Psoas muscle (tissue), 8 donors: Measurements from ENCODE around the gene DNMBP. TPM values are rescaled to one million over a fixed set of nuclear protein-coding genes. Genes with fewer than 3 reads are reported as not detected.
"Not testable (repeated sequence)": the region's sequence is repeated elsewhere in the genome, so short reads cannot be mapped to it uniquely, and the experiment has no call there.

Experiments used
- ATAC-seq, 4 donors: fragments of 200-7000 bp; cut with Tn5 transposase; one replicate each; pipeline ENCODE4 v1.9.1; 2020; ENCODE audit warnings: moderate library complexity in 3 of 4, mild to moderate bottlenecking in 2 of 4
- DNase-seq, 2 donors: peaks; one replicate each; pipeline ENCODE4 v3.0.0-alpha.2; 2020
- H3K27ac ChIP-seq: fragments of 200-600 bp; one replicate; pipeline ENCODE4 v1.8.0; 2022
- H3K27me3 ChIP-seq, 3 donors: fragments of 200-600 bp in 1 of 3; one replicate each; pipeline versions ENCODE4 v1.6.1 to v1.8.0; 2013 to 2022; ENCODE audit warnings: low read length in 2 of 3, mild to moderate bottlenecking in 2 of 3, moderate library complexity in 1 of 3; ENCODE audit not compliant: insufficient read depth in 3 of 3
- H3K36me3 ChIP-seq, 2 donors: fragments of 200-600 bp in 1 of 2; one replicate each; pipeline versions ENCODE4 v1.6.1 to v1.8.0; 2013 to 2022; ENCODE audit warnings: low read depth in 1 of 2, mild to moderate bottlenecking in 1 of 2, moderate library complexity in 1 of 2; ENCODE audit not compliant: insufficient read depth in 1 of 2
- H3K4me1 ChIP-seq: fragments of 200-600 bp; one replicate; pipeline ENCODE4 v1.8.0; 2022
- H3K4me3 ChIP-seq: fragments of 200-600 bp; one replicate; pipeline ENCODE4 v1.8.0; 2022; ENCODE audit warnings: mild to moderate bottlenecking
- H3K9me3 ChIP-seq: fragments of 200-600 bp; one replicate; pipeline ENCODE4 v1.8.0; 2022
- CTCF ChIP-seq: fragments of 200-600 bp; IDR thresholded peaks from one replicate; pipeline ENCODE4 v1.8.0; 2022; ENCODE audit warnings: antibody characterized with exemption
- WGBS, 3 donors: extraction: QIAGEN DNeasy Blood & Tissue Kit; methylation state at CpG; one replicate each; pipeline versions ENCODE4 v1.1.6 to v1.1.7; 2013; 5-methylcytosine and 5-hydroxymethylcytosine counted together
- intact Hi-C, 2 donors: fragments of 100-400 bp; cut with DNase I; formaldehyde crosslinking; loops; one replicate each; pipeline versions ENCODE4 v1.11.0 to v1.14.2; 2022
- polyA plus RNA-seq, 3 donors: library from polyadenylated mRNA; stranded (reverse); fragments of 200-250 nt; gene quantifications; one replicate each; pipeline ENCODE4 v1.2.3, GENCODE V29; 2013
- total RNA-seq, 4 donors: library from RNA; stranded (reverse); fragmentation: NEBNext Ultra II Directional in 2 of 4; extraction: Animal tissue kit (Norgen Biotek cat#: 25700) in 2 of 4; gene quantifications; one replicate each; pipeline versions ENCODE4 v1.2.1 to v1.2.4, GENCODE V29; 2021 to 2023
- donor health status: healthy with polysubstance abuse.
- donor health status: DM: no; HTN: no; CAD: no; lungs with moderate emphysema.
- donor health status: Bipolar disorder and iron deficiency.
- donor health status: healthy.
- donor health status: DM: yes; HTN: yes; CAD: no.
- donor health status: DM: no; HTN: no; CAD: no.
- donor health status: DM: no; HTN: no; CAD: no.
- donor health status: DM: yes; HTN: yes; CAD: no.

Gene DNMBP
- total and polyA plus RNA-seq, 7 donors = 6.2 to 16.9 (median 11.0) TPM

DNA sequence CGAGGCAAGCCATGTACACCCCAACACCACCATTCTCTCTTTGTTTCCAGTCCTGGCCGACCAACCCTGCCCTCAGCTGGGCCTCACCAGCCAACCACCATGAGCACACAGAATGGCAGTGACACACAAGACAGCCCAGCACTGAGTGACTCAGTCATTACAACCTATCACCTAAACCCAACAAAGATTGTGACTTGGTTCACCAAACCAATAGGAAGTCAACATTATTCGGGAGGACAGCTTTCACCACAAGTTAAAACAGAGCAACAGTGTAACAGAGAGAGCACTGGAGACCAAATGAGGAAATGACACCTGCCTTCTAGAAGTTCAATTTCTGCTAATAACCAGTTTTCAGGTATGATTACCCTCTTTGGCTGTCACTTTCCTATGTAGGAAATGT is 72.1 kb downstream of the DNMBP start:
- intact Hi-C loops = no loop called here
- Histone ChIP-seq H3K27me3 (no peaks in the 10 kb centered on the region), H3K9me3 (no peaks in the 10 kb centered on the region), H3K36me3 (no peaks in the 10 kb centered on the region), H3K4me1 (peaks cover 4% of the 10 kb centered on the region), H3K4me3 (no peak overlapping the region), H3K27ac (no peak overlapping the region)
- no peak for TF ChIP-seq CTCF
- DNase-seq (no peak), ATAC-seq (no peak)
- 94 to 97% (median 97%) methylated on average over 3 of the region's 3 CpGs for WGBS, 3 donors

GRCh38 chr10:99932203-99932957 is 77.4 kb downstream of the DNMBP start:
- peak in 3 of 4 donors; percentile 32 to 40 (median 38) for ATAC-seq
- H3K27ac ChIP-seq = not testable (repeated sequence)
- 55 to 69% (median 63%) methylated on average over 4 of the region's 7 CpGs for WGBS, 3 donors

GRCh38 chr10:99930731-99931550 is 78.8 kb downstream of the DNMBP start:
- no peak for TF ChIP-seq CTCF
- Histone ChIP-seq H3K4me3 (no peak overlapping the region), H3K27ac (no peak overlapping the region), H3K4me1 (peaks cover 10% of the 10 kb centered on the region), H3K27me3 (no peaks in the 10 kb centered on the region), H3K9me3 (no peaks in the 10 kb centered on the region), H3K36me3 (no peaks in the 10 kb centered on the region)
- no peak for DNase-seq
- ATAC-seq = no peak
- WGBS, 3 donors = 69 to 79% (median 74%) methylated on average over 9 of the region's 9 CpGs
- intact Hi-C loops = no loop called here

More at GRCh38 chr10:99932203-99932957, 77.4 kb downstream of the DNMBP start:
- intact Hi-C loops, H3K27me3 ChIP-seq, H3K9me3 ChIP-seq, H3K4me3 ChIP-seq, H3K36me3 ChIP-seq, DNase-seq, H3K4me1 ChIP-seq: not testable (repeated sequence)

DNA sequence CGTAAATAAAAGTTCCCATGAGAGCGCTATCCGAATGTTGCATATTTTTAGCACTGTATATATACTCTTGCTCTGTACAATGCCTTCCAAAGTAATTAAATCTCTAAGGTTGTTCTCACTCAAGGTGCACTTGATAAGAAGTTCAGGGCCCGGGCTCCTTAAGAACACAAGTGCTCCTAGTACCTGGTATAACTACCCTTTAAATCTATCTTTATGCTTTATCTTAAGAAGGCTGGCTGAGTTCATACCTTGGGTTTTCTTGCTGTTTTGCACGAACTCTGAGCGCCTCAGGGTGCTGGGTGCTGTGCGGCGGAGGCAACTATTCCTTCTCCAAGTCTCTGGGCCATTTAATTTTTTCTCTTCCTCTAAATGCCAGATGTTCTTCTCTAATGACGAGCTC is 80.4 kb downstream of the DNMBP start:
- 90 to 92% (median 91%) methylated on average over 9 of the region's 9 CpGs for WGBS, 3 donors
- Histone ChIP-seq H3K27me3 (no peaks in the 10 kb centered on the region), H3K4me1 (peaks cover 22% of the 10 kb centered on the region), H3K9me3 (no peaks in the 10 kb centered on the region), H3K27ac (no peak overlapping the region), H3K4me3 (no peak overlapping the region), H3K36me3 (no peaks in the 10 kb centered on the region)
- intact Hi-C loops = no loop called here
- DNase-seq (no peak), ATAC-seq (no peak)
- TF ChIP-seq CTCF = no peak

- Histone ChIP-seq H3K4me1 (peaks cover 23% of the 10 kb centered on the region), H3K27ac (no peak overlapping the region), H3K9me3 (no peaks in the 10 kb centered on the region), H3K36me3 (no peaks in the 10 kb centered on the region), H3K27me3 (no peaks in the 10 kb centered on the region), H3K4me3 (no peak overlapping the region)
- TF ChIP-seq CTCF = no peak
- ATAC-seq (no peak), DNase-seq (no peak)
- 80 to 84% (median 84%) methylated on average over 3 of the region's 3 CpGs for WGBS, 3 donors
- intact Hi-C loops = no loop called here
These were observed 81.9 kb downstream of the DNMBP start for GRCh38 chr10:99927721-99928280.
